Urinary bladder (tissue), 4 donors: ENCODE measurements around the gene ATP7B. TPM values are rescaled to one million over a fixed set of nuclear protein-coding genes. Genes with fewer than 3 reads are reported as not detected.

Source experiments
- DNase-seq: peaks from one replicate; pipeline ENCODE4 v3.0.0-alpha.2; 2015; ENCODE audit errors: extremely low spot score
- H3K27ac ChIP-seq: one replicate; pipeline ENCODE4 v1.5.1; 2013; ENCODE audit warnings: low read depth, mild to moderate bottlenecking, moderate library complexity
- H3K36me3 ChIP-seq: one replicate; pipeline ENCODE4 v1.6.1; 2013; ENCODE audit warnings: mild to moderate bottlenecking, moderate library complexity; ENCODE audit not compliant: insufficient read depth
- H3K4me1 ChIP-seq: one replicate; pipeline ENCODE4 v1.6.1; 2013; ENCODE audit warnings: mild to moderate bottlenecking, moderate library complexity; ENCODE audit not compliant: insufficient read depth
- H3K4me3 ChIP-seq: one replicate; pipeline ENCODE4 v1.5.1; 2013; ENCODE audit warnings: low read depth, low read length
- WGBS: extraction: QIAGEN DNeasy Blood & Tissue Kit; methylation state at CpG from one replicate; pipeline ENCODE4 v1.1.7; 2013; 5-methylcytosine and 5-hydroxymethylcytosine counted together
- polyA plus RNA-seq: library from polyadenylated mRNA; stranded (reverse); fragments of 200-250 nt; gene quantifications from one replicate; pipeline ENCODE4 v1.2.3, GENCODE V29; 2013
- total RNA-seq: library from RNA; depleted of rRNA; stranded (reverse); fragments of >200 nt; gene quantifications from one replicate; pipeline ENCODE4 v1.2.3, GENCODE V29; 2014
- donor health status: healthy with polysubstance abuse.
- donor health status: healthy.

Gene ATP7B
- total and polyA plus RNA-seq, 2 donors = 3.0 to 6.7 TPM

DNA sequence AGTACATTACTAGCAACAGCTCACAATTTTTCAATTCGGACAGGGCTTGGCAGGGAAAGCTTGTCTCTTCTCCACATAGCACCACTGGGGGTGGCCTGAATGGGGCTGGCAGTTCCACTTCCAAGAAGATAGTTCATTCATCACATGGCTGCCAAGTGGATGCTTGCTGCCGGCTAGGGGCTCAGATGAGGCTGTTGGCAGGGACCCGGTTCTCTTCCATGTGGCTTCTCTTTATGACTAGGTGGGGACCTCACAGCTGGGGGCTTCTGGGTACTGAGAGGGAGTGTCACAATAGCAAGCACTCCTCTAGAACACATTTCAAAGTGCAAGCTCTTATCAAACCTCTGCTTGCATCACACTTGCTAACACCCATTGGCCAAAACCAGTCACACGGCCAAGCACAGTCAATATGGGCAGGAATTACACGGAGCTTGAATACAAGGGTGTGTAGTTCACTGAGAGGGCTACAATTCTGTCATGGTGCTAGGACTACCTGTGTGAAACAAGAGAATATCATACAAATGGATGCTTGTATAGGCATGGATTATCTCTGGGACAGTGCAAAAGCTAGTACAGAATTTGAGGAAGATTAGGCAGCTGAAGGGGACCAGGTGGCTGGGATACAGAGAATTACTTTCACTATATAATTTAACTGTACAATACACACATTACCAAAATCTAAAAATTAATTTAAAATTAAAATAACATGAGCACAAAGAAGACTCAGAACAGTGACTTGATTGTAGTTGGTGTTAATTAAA, 32.3 kb downstream of the ATP7B start:
- H3K36me3 ChIP-seq = no peaks in the 10 kb centered on the region
- H3K4me3 ChIP-seq = no peak overlapping the region
- WGBS = 48% methylated on average over 5 of the region's 5 CpGs

DNA sequence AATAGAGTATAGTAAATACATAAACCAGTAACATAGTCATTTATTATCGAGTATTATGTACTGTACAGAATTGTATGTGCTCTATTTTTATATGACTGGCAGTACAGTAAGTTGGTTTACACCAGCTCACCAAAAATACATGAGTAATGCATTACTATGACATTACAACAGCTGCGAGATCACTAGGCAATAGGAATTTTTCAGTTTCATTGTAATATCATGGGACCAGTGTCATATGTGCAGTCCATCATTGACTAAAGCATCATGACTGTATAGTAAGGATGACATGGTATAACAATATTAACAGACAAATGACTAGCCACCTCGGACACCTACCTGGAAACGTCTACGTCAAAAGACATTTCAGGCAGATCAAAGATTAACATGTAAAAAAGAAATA, 33.6 kb downstream of the ATP7B start:
- Histone ChIP-seq H3K27ac (no peak overlapping the region), H3K36me3 (no peaks in the 10 kb centered on the region), H3K4me1 (no peaks in the 10 kb centered on the region), H3K4me3 (no peak overlapping the region)
- DNase-seq = no peak
- 94% methylated on average over 5 of the region's 5 CpGs for WGBS

More for the DNA sequence above, 32.3 kb downstream of the ATP7B start:
- no peaks in the 10 kb centered on the region for H3K4me1 ChIP-seq
- H3K27ac ChIP-seq = no peak overlapping the region
- DNase-seq = no peak

GRCh38 chr13:51976890-51977289, 34.4 kb downstream of the ATP7B start:
- Histone ChIP-seq H3K27ac (no peak overlapping the region), H3K4me3 (no peak overlapping the region), H3K36me3 (no peaks in the 10 kb centered on the region), H3K4me1 (no peaks in the 10 kb centered on the region)
- 81% methylated on average over 5 of the region's 5 CpGs for WGBS
- no peak for DNase-seq

- no peak for DNase-seq
- no peak overlapping the region for H3K27ac ChIP-seq
- WGBS = 71% methylated on average over 1 of the region's 1 CpG
- H3K4me1 ChIP-seq = no peaks in the 10 kb centered on the region
- H3K4me3 ChIP-seq = no peak overlapping the region
- no peaks in the 10 kb centered on the region for H3K36me3 ChIP-seq
These were observed 34.8 kb downstream of the ATP7B start for GRCh38 chr13:51976423-51976822.

DNA sequence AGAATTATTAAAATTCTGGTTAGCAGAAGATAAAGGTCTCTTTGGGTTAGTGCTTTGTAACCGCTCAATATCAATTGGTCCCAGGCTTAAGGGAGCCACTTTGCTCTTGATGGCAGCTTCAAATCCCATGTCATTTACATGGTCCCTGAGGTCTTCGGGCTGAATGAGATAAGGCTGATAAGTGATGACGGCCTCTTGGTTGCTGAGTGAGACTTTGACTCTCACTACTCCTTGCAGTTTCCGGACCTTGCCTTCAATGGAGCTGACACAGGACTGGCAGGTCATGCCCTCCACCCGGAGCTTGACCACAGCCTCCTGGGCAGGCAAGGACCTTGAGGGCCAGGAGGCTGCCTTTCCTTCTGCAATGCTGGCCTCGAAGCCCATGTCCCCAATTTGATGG, 36.8 kb downstream of the ATP7B start:
- Histone ChIP-seq H3K36me3 (no peaks in the 10 kb centered on the region), H3K27ac (no peak overlapping the region), H3K4me1 (no peaks in the 10 kb centered on the region), H3K4me3 (no peak overlapping the region)
- no peak for DNase-seq
- WGBS = 94% methylated on average over 6 of the region's 6 CpGs

- no peak overlapping the region for H3K27ac ChIP-seq
- no peaks in the 10 kb centered on the region for H3K36me3 ChIP-seq
- 96% methylated on average over 15 of the region's 15 CpGs for WGBS
- no peak for DNase-seq
- no peaks in the 10 kb centered on the region for H3K4me1 ChIP-seq
- no peak overlapping the region for H3K4me3 ChIP-seq
These were observed 39.5 kb downstream of the ATP7B start for GRCh38 chr13:51971520-51972426.

GRCh38 chr13:51970349-51970748, 40.9 kb downstream of the ATP7B start:
- H3K4me1 ChIP-seq = no peaks in the 10 kb centered on the region
- no peak for DNase-seq
- H3K36me3 ChIP-seq = no peaks in the 10 kb centered on the region
- 64% methylated on average over 5 of the region's 5 CpGs for WGBS
- H3K27ac ChIP-seq = no peak overlapping the region
- no peak overlapping the region for H3K4me3 ChIP-seq

- Histone ChIP-seq H3K27ac (no peak overlapping the region), H3K36me3 (no peaks in the 10 kb centered on the region), H3K4me1 (no peaks in the 10 kb centered on the region), H3K4me3 (no peak overlapping the region)
- 80% methylated on average over 8 of the region's 8 CpGs for WGBS
- DNase-seq = no peak
These were observed 43.5 kb downstream of the ATP7B start for GRCh38 chr13:51967482-51968446.

DNA sequence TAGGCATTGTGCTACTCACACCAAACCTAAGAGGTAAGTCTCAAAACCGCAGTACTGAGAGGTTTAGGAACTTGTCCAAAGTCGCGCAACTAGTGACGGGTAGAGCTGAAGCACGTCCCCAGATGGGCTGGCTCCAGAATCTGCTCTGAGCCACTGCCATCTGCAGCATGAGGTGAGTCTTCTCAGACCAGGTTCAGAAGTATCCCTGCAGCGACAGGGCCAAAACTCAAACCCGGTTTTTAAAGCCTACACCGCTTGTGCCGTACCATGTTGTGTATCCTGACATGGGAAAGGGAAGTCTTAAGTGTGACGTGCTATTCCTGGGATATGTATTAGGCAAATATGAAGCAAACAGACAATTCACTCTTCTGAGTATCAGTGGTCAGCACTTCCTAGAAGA, 45.1 kb downstream of the ATP7B start:
- DNase-seq = no peak
- Histone ChIP-seq H3K4me1 (no peaks in the 10 kb centered on the region), H3K36me3 (no peaks in the 10 kb centered on the region), H3K4me3 (no peak overlapping the region), H3K27ac (no peak overlapping the region)
- 91% methylated on average over 10 of the region's 10 CpGs for WGBS

- Histone ChIP-seq H3K4me3 (no peak overlapping the region), H3K36me3 (no peaks in the 10 kb centered on the region), H3K4me1 (no peaks in the 10 kb centered on the region), H3K27ac (no peak overlapping the region)
- WGBS = 88% methylated on average over 5 of the region's 5 CpGs
- DNase-seq = no peak
These were observed 49.5 kb downstream of the ATP7B start for GRCh38 chr13:51961493-51962403.

DNA sequence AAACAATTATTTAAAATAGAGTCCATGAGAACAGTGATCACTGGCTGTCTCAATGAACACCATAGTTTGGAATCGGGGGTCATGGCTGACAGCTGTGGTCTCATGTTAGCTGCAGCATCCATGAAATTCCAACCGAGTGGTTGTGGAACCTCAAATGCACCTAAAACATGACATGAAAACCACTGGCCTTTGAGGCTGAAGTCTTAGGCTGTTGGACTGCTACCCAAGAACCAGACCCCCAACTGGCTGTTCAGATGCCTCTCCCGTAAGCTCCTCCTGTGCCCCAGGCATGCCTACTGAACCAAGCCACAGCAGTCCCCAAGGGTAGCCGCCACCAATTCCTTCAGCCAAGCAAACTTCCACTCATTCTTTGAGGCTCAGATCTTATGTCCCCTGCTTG, 50.5 kb downstream of the ATP7B start:
- WGBS = 97% methylated on average over 4 of the region's 4 CpGs
- H3K4me3 ChIP-seq = no peak overlapping the region
- no peak for DNase-seq
- no peaks in the 10 kb centered on the region for H3K4me1 ChIP-seq
- no peaks in the 10 kb centered on the region for H3K36me3 ChIP-seq
- H3K27ac ChIP-seq = no peak overlapping the region

DNA sequence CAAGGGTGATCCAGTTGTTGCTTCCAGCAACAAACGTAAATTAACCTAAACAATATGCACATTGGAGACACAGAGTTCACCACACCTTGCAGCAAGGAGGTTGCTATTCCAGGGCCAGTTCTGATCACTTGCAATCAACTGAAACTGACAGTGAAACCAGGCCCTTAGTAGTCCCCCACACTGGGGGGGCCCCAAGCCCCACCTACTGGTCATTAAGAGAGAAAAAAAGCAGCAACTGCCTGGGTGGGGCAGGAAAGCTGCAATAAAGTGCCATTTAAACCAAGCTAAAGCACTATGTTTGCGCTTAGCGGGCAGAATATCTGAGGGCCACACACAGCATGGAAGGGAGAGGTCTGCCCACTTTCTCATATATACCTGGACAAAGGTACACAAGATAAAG, 51.5 kb downstream of the ATP7B start:
- Histone ChIP-seq H3K4me3 (no peak overlapping the region), H3K36me3 (no peaks in the 10 kb centered on the region), H3K27ac (no peak overlapping the region), H3K4me1 (no peaks in the 10 kb centered on the region)
- WGBS = 85% methylated on average over 3 of the region's 3 CpGs
- DNase-seq = no peak
